Parathyroid adenoma (tissue), 2 donors: ENCODE data around the gene INF2.

ENCODE experiments used
- H2AFZ ChIP-seq: fragments of 300-600 bp; sonication (generic); one replicate; pipeline ENCODE4 v1.7.0; 2017; ENCODE audit warnings: antibody characterized with exemption, mild to moderate bottlenecking
- H3K27ac ChIP-seq: fragments of 300-600 bp; sonication (generic); one replicate; pipeline ENCODE4 v1.7.0; 2017
- H3K27me3 ChIP-seq: fragments of 300-600 bp; sonication (generic); one replicate; pipeline ENCODE4 v1.7.0; 2017; ENCODE audit warnings: low read length; ENCODE audit not compliant: control insufficient read depth, insufficient read depth
- H3K36me3 ChIP-seq: fragments of 300-600 bp; sonication (generic); one replicate; pipeline ENCODE4 v1.7.0; 2017; ENCODE audit warnings: low read length; ENCODE audit not compliant: control insufficient read depth, insufficient read depth
- H3K4me1 ChIP-seq: fragments of 300-600 bp; sonication (generic); one replicate; pipeline ENCODE4 v1.7.0; 2017; ENCODE audit warnings: control low read depth
- H3K4me2 ChIP-seq: fragments of 300-600 bp; sonication (generic); one replicate; pipeline ENCODE4 v1.7.0; 2017; ENCODE audit warnings: low read length
- H3K4me3 ChIP-seq: fragments of 300-600 bp; sonication (generic); one replicate; pipeline ENCODE4 v1.7.0; 2017; ENCODE audit warnings: low read depth, low read length
- H3K79me2 ChIP-seq: fragments of 300-600 bp; sonication (generic); one replicate; pipeline ENCODE4 v1.7.0; 2017; ENCODE audit warnings: control low read depth
- H3K9ac ChIP-seq: fragments of 300-600 bp; sonication (generic); one replicate; pipeline ENCODE4 v1.7.0; 2017; ENCODE audit warnings: mild to moderate bottlenecking
- H3K9me3 ChIP-seq: fragments of 300-600 bp; sonication (generic); one replicate; pipeline ENCODE4 v1.7.0; 2017; ENCODE audit warnings: low read length; ENCODE audit not compliant: control insufficient read depth
- TF ChIP-seq, protein P1 (sequence below): fragments of 300-600 bp; sonication (generic); IDR thresholded peaks from one replicate; pipeline ENCODE4 v1.7.0; 2017; ENCODE audit warnings: antibody characterized with exemption, mild to moderate bottlenecking
- donor health status: primary hyperparathyroidism.

The INF2 gene

GRCh38 chr14:104738375-104739019, 49.1 kb downstream of the INF2 start:
- TF ChIP-seq, protein P1, sequence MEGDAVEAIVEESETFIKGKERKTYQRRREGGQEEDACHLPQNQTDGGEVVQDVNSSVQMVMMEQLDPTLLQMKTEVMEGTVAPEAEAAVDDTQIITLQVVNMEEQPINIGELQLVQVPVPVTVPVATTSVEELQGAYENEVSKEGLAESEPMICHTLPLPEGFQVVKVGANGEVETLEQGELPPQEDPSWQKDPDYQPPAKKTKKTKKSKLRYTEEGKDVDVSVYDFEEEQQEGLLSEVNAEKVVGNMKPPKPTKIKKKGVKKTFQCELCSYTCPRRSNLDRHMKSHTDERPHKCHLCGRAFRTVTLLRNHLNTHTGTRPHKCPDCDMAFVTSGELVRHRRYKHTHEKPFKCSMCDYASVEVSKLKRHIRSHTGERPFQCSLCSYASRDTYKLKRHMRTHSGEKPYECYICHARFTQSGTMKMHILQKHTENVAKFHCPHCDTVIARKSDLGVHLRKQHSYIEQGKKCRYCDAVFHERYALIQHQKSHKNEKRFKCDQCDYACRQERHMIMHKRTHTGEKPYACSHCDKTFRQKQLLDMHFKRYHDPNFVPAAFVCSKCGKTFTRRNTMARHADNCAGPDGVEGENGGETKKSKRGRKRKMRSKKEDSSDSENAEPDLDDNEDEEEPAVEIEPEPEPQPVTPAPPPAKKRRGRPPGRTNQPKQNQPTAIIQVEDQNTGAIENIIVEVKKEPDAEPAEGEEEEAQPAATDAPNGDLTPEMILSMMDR = no peak
- Histone ChIP-seq H3K36me3 (no peaks in the 10 kb centered on the region), H3K4me3 (no peak overlapping the region), H3K4me2 (no peak overlapping the region), H3K9ac (no peak overlapping the region), H3K4me1 (peaks cover 9% of the 10 kb centered on the region), H3K79me2 (no peaks in the 10 kb centered on the region), H3K27ac (no peak overlapping the region), H2AFZ (no peak overlapping the region), H3K27me3 (no peaks in the 10 kb centered on the region), H3K9me3 (no peaks in the 10 kb centered on the region)

DNA sequence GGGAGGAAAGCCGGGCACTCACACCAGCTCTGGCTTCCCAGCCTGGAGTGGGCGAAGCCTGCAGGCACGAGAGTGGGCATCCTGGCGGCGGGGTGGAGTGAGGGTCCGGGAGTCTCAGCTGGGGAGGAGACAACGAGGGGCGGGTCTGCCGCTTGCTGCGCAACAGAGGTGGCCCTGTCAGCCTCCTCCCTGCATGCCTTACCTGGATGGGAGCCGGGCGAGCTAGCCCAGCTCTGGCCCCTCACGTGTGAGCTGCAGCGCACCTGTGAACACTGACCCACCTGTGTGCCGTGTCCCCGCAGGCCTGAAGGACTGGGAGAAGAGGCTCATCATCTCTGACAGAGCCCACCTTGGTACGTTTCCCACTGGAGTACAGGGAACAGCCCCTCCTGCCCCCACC, 49.6 kb downstream of the INF2 start:
- Histone ChIP-seq H3K27me3 (no peaks in the 10 kb centered on the region), H2AFZ (no peak overlapping the region), H3K9ac (no peak overlapping the region)

DNA sequence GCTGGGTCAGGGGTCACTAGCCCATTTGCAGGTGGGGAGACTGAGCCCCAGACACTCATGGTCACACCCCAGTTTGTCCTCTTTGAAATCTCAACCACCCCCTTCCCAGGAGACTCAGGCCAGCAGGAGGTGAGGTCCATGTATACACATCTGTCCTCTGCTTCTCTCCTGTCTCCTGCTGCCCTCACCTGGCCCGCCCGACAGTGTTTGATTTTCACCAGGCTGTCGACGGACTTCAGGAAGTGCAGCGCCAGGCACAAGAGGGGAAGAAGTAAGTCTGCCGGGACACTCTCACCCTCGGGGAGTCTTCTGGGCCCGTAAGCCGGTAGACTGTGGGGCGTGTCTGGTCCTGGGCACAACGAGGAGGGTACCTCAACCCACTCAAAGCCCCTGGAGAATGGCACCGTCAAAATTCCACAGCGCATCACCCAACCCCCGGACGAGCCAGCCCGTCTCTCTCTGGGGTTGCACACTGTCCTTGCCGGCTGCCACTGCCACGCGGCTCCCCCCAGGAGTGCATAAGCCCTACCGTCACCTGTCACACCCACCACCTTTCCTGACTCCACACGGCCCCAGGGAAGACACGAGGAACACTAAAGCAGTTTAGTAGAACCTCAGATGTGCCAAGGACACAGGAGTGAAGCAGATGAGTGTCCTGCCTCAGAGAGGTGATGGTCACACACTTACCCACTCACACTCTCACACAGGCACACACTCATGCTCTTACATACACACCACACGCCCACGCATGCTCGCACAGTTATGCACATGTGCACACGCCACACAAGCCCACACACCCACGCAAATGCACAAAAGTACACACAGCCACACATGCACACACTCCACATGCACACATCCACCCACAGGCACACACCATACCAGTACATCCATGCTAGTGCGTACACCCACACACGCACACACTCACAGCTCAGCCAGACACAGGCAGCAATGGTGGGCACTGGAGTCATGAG, 50.4 kb downstream of the INF2 start:
- no peaks in the 10 kb centered on the region for H3K36me3 ChIP-seq

More for the DNA sequence above, 49.6 kb downstream of the INF2 start:
- TF ChIP-seq, protein P1 = no peak
- no peaks in the 10 kb centered on the region for H3K9me3 ChIP-seq
- peaks cover 9% of the 10 kb centered on the region for H3K4me1 ChIP-seq
- no peak overlapping the region for H3K4me2 ChIP-seq
- H3K36me3 ChIP-seq = no peaks in the 10 kb centered on the region
- no peaks in the 10 kb centered on the region for H3K79me2 ChIP-seq
- no peak overlapping the region for H3K27ac ChIP-seq
- H3K4me3 ChIP-seq = no peak overlapping the region

DNA sequence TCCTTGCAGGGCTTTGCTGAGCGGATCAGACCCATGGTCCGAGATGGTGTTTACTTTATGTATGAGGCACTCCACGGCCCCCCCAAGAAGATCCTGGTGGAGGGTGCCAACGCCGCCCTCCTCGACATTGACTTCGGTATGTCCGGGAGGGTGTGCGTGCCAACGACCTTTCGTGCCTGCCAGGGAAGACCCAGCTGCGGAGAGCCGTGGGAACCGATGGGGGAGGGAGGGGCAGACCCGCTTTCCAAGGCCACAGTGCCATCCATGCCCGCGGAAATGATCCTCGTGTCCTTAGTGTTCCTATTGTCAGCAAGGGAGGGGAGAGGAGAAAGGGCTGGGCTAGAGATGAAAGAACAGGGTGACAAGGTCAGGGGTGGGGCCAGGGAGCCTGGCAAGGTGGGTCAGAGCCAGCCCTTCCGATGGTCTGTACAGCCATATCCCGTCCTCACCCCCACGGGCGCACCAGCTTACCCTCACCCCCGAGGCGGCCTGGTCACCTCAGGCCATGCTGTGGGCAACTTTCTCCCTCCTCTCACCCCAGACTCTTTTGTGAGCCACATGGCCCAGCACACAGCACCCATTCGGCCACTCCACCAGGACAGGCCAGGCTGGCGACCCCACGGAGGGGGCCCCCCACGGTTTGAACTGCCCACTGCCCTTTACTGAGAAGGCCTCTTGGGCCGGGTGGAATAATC, 51.8 kb downstream of the INF2 start:
- Histone ChIP-seq H3K4me1 (peaks cover 3% of the 10 kb centered on the region), H3K79me2 (no peaks in the 10 kb centered on the region), H3K4me3 (no peak overlapping the region), H3K4me2 (no peak overlapping the region), H3K36me3 (no peaks in the 10 kb centered on the region), H3K9me3 (no peaks in the 10 kb centered on the region), H3K27me3 (no peaks in the 10 kb centered on the region), H3K9ac (no peak overlapping the region), H2AFZ (no peak overlapping the region), H3K27ac (no peak overlapping the region)
- TF ChIP-seq, protein P1 = no peak

More for the DNA sequence above, 50.4 kb downstream of the INF2 start:
- Histone ChIP-seq H3K27me3 (no peaks in the 10 kb centered on the region), H3K27ac (no peak overlapping the region), H3K79me2 (no peaks in the 10 kb centered on the region), H3K4me1 (peaks cover 9% of the 10 kb centered on the region), H3K9ac (no peak overlapping the region), H2AFZ (no peak overlapping the region), H3K4me2 (no peak overlapping the region), H3K4me3 (no peak overlapping the region), H3K9me3 (no peaks in the 10 kb centered on the region)
- TF ChIP-seq, protein P1 = no peak
